Measurements from ENCODE around the gene DCAF17.

Gene DCAF17

GRCh38 chr2:171402906-171403580 lies 31.0 kb upstream of the DCAF17 start:
- TF ChIP-seq CTCF (tag by site-specific recombination; IDR thresholded peaks at IDR 0.05) (no peak), ZNF211 (tag by site-specific recombination; IDR thresholded peaks at IDR 0.05; ENCODE audit: low read depth) (no peak), HOXC10 (CRISPR knock-in tag; IDR thresholded peaks at IDR 0.05) (no peak), KLF1 (tag by site-specific recombination; IDR thresholded peaks at IDR 0.05) (no peak), SALL2 (tag by site-specific recombination; IDR thresholded peaks at IDR 0.05; ENCODE audit: borderline replicate concordance) (no peak), ZNF639 (tag by site-specific recombination; IDR thresholded peaks at IDR 0.05) (no peak)
- Histone ChIP-seq H3K36me3 (ENCODE audit: control insufficient read depth in 2 of 2, insufficient read depth in 1 of 2, low read length in 2 of 2) (no peaks in the 10 kb centered on the region), H3K9me3 (ENCODE audit: control insufficient read depth, insufficient read depth, low read depth, low read length) (no peaks in the 10 kb centered on the region), H3K4me3 (ENCODE audit: low read depth, low read length) (no peak overlapping the region), H3K27ac (ENCODE audit: extremely low read depth, low read depth, low read length) (no peak overlapping the region), H3K4me1 (ENCODE audit: control insufficient read depth, insufficient read depth, low read length) (no peaks in the 10 kb centered on the region)
- ChIA-PET CTCF (no interaction called here), POLR2A (no interaction called here)

GRCh38 chr2:171404261-171404660 lies 29.8 kb upstream of the DCAF17 start:
- H3K4me1 ChIP-seq (ENCODE audit: control insufficient read depth, insufficient read depth, low read length), result no peaks in the 10 kb centered on the region
- H3K9me3 ChIP-seq (ENCODE audit: control insufficient read depth, insufficient read depth, low read depth, low read length), result no peaks in the 10 kb centered on the region
- ChIA-PET CTCF (interaction anchor here (0.7 kb wide), 1 partner anchor 212 kb away, joined by 3 read pairs; no protein-coding TSS in a partner anchor), POLR2A (no interaction called here)
- no peak for TF ChIP-seq ZNF501 (tag by site-specific recombination; IDR thresholded peaks at IDR 0.05)
- no peak overlapping the region for H3K27ac ChIP-seq (ENCODE audit: extremely low read depth, low read depth, low read length)
- H3K4me3 ChIP-seq (ENCODE audit: low read depth, low read length), result no peak overlapping the region
- H3K36me3 ChIP-seq (ENCODE audit: control insufficient read depth in 2 of 2, insufficient read depth in 1 of 2, low read length in 2 of 2), result no peaks in the 10 kb centered on the region

- Histone ChIP-seq H3K4me1 (ENCODE audit: control insufficient read depth, insufficient read depth, low read length) (no peaks in the 10 kb centered on the region), H3K36me3 (ENCODE audit: control insufficient read depth in 2 of 2, insufficient read depth in 1 of 2, low read length in 2 of 2) (no peaks in the 10 kb centered on the region), H3K27ac (ENCODE audit: extremely low read depth, low read depth, low read length) (no peak overlapping the region), H3K4me3 (ENCODE audit: low read depth, low read length) (no peak overlapping the region), H3K9me3 (ENCODE audit: control insufficient read depth, insufficient read depth, low read depth, low read length) (no peaks in the 10 kb centered on the region)
- CTCF ChIA-PET, result interaction anchor here (0.7 kb wide), 1 partner anchor 212 kb away, joined by 3 read pairs; no protein-coding TSS in a partner anchor
- POLR2A ChIA-PET, result no interaction called here
- TF ChIP-seq GFI1B (tag by site-specific recombination; IDR thresholded peaks at IDR 0.05) (no peak), ZFP41 (tag by site-specific recombination; IDR thresholded peaks at IDR 0.05; ENCODE audit: borderline replicate concordance) (no peak), ZNF394 (tag by site-specific recombination; IDR thresholded peaks at IDR 0.05; ENCODE audit: borderline replicate concordance) (no peak), ZSCAN23 (tag by site-specific recombination; IDR thresholded peaks at IDR 0.05) (no peak), ZNF404 (tag by site-specific recombination; IDR thresholded peaks at IDR 0.05) (no peak)
These were observed 29.3 kb upstream of the DCAF17 start for GRCh38 chr2:171404719-171405118.

GRCh38 chr2:171405546-171405945 lies 28.5 kb upstream of the DCAF17 start:
- H3K9me3 ChIP-seq (ENCODE audit: control insufficient read depth, insufficient read depth, low read depth, low read length), result no peaks in the 10 kb centered on the region
- H3K4me3 ChIP-seq (ENCODE audit: low read depth, low read length), result no peak overlapping the region
- peaks cover 6% of the 10 kb centered on the region; the same call in 1 of the 2 replicates for H3K4me1 ChIP-seq (ENCODE audit: control insufficient read depth, insufficient read depth, low read length)
- CTCF ChIA-PET, result interaction anchor here (0.6 to 1.5 kb wide), 2 partner anchors 11 to 443 kb away, joined by 6 read pairs; no protein-coding TSS in a partner anchor
- no peak overlapping the region for H3K27ac ChIP-seq (ENCODE audit: extremely low read depth, low read depth, low read length)
- TF ChIP-seq ZNF184 (tag by site-specific recombination; IDR thresholded peaks at IDR 0.05) (no peak), ZNF274 (IDR thresholded peaks at IDR 0.05; ENCODE audit: low read length) (no peak), ZNF274 (tag by site-specific recombination; IDR thresholded peaks at IDR 0.05; ENCODE audit: borderline replicate concordance) (no peak)
- POLR2A ChIA-PET, result no interaction called here
- H3K36me3 ChIP-seq (ENCODE audit: control insufficient read depth in 2 of 2, insufficient read depth in 1 of 2, low read length in 2 of 2), result no peaks in the 10 kb centered on the region

Data from HEK293 (cell line).